ENCODE results near the gene CLEC11A. TPM values are rescaled to one million over a fixed set of nuclear protein-coding genes. Genes with fewer than 3 reads are reported as not detected.

The CLEC11A gene
- total and polyA plus RNA-seq, 10 of the 15 experiments (the other 5 are each of a cell fraction or from before 2014, with no cell fraction given) = not detected

DNA sequence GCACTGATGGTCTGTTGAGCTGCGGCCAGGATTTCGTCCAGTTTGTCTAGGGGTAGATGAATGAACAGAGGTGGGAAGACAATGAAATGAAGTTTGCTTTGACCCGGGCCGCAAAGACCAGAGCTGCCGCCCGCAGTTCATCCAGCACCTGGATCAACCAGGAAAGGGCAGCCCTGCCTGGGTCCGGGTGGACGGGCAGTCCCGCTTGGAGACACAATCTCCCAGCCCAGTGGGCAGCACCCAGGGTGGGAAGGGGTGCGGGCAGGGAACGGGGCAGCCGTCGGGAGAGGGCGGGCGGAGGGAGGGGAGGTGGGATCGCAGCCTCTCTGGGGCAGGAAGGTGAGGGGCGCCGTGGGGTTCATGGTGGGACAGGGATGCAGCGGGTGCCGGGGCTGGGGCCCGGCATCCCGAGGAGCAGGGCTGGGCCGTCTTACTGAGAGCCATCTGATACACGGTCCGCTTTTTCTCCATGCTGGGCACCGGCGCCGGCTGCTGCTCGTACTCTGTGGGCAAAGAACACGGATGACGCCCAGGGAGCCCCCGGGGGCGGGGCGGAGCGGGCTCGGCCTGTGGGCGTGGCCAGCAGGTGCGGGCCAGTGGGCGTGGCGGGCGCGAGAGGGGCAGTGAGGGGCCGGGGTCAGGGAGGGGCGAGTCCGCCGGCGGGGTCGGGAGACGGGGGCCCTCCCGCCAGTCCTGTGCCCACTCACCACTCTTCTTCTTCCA is 36.7 kb upstream of the CLEC11A start:
- DNase-seq (ENCODE audit: low read depth, low spot score) (no peak), ATAC-seq (no peak), FAIRE-seq (no peak)
- ChIA-PET SMC1A (ENCODE audit: uncharacterized antibody, unreplicated experiment) (no interaction called here), CTCF (no interaction called here), RAD21 (ENCODE audit: unreplicated experiment) (no interaction called here), POLR2A (no interaction called here)
- Histone ChIP-seq H3K9me3 (replicated peaks; ENCODE audit: control insufficient read depth, insufficient read depth, low read length) (no peaks in the 10 kb centered on the region), H3K27me3 (replicated peaks in 1 of 2; ENCODE audit: control insufficient read depth in 2 of 2, insufficient read depth in 2 of 2, low read length in 1 of 2) (no peaks in the 10 kb centered on the region), H3K27ac (ENCODE audit: control insufficient read depth, insufficient read depth) (no peak overlapping the region), H3K4me1 (ENCODE audit: control insufficient read depth, insufficient read depth, low read length) (no peaks in the 10 kb centered on the region), H3K4me2 (ENCODE audit: control insufficient read depth, insufficient read depth) (no peak overlapping the region), H4K20me1 (ENCODE audit: control insufficient read depth, insufficient read depth) (no peaks in the 10 kb centered on the region), H3K36me3 (ENCODE audit: control insufficient read depth in 2 of 2, insufficient read depth in 2 of 2, low read length in 1 of 2) (no peaks in the 10 kb centered on the region), H3K79me2 (ENCODE audit: control insufficient read depth, insufficient read depth, low read length) (no peaks in the 10 kb centered on the region), H3K9ac (ENCODE audit: control insufficient read depth, insufficient read depth, low read length) (no peak overlapping the region), H2AFZ (ENCODE audit: control insufficient read depth, low read depth, low read length) (no peak overlapping the region), H3K4me3 (no peak overlapping the region)
- TF ChIP-seq, protein P1, sequence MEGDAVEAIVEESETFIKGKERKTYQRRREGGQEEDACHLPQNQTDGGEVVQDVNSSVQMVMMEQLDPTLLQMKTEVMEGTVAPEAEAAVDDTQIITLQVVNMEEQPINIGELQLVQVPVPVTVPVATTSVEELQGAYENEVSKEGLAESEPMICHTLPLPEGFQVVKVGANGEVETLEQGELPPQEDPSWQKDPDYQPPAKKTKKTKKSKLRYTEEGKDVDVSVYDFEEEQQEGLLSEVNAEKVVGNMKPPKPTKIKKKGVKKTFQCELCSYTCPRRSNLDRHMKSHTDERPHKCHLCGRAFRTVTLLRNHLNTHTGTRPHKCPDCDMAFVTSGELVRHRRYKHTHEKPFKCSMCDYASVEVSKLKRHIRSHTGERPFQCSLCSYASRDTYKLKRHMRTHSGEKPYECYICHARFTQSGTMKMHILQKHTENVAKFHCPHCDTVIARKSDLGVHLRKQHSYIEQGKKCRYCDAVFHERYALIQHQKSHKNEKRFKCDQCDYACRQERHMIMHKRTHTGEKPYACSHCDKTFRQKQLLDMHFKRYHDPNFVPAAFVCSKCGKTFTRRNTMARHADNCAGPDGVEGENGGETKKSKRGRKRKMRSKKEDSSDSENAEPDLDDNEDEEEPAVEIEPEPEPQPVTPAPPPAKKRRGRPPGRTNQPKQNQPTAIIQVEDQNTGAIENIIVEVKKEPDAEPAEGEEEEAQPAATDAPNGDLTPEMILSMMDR (IDR thresholded peaks at IDR 0.05 in 2 of 3, conservative IDR thresholded peaks at IDR 0.05 in 1 of 3; ENCODE audit: control insufficient read depth in 2 of 3, extremely low read depth in 1 of 3, insufficient read depth in 1 of 3, low read depth in 3 of 3, low read length in 3 of 3) = no peak
- TF ChIP-seq RBBP5 (conservative IDR thresholded peaks at IDR 0.05) = no peak
- TF ChIP-seq, protein P2, sequence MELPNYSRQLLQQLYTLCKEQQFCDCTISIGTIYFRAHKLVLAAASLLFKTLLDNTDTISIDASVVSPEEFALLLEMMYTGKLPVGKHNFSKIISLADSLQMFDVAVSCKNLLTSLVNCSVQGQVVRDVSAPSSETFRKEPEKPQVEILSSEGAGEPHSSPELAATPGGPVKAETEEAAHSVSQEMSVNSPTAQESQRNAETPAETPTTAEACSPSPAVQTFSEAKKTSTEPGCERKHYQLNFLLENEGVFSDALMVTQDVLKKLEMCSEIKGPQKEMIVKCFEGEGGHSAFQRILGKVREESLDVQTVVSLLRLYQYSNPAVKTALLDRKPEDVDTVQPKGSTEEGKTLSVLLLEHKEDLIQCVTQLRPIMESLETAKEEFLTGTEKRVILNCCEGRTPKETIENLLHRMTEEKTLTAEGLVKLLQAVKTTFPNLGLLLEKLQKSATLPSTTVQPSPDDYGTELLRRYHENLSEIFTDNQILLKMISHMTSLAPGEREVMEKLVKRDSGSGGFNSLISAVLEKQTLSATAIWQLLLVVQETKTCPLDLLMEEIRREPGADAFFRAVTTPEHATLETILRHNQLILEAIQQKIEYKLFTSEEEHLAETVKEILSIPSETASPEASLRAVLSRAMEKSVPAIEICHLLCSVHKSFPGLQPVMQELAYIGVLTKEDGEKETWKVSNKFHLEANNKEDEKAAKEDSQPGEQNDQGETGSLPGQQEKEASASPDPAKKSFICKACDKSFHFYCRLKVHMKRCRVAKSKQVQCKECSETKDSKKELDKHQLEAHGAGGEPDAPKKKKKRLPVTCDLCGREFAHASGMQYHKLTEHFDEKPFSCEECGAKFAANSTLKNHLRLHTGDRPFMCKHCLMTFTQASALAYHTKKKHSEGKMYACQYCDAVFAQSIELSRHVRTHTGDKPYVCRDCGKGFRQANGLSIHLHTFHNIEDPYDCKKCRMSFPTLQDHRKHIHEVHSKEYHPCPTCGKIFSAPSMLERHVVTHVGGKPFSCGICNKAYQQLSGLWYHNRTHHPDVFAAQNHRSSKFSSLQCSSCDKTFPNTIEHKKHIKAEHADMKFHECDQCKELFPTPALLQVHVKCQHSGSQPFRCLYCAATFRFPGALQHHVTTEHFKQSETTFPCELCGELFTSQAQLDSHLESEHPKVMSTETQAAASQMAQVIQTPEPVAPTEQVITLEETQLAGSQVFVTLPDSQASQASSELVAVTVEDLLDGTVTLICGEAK (IDR thresholded peaks at IDR 0.05; ENCODE audit: borderline replicate concordance) = no peak
- TF ChIP-seq RFX5 (IDR thresholded peaks at IDR 0.05; ENCODE audit: low read depth, low read length) = no peak
- no peak for TF ChIP-seq EGR1 (IDR thresholded peaks at IDR 0.05; ENCODE audit: borderline replicate concordance in 1 of 2, low read depth in 2 of 2, low read length in 2 of 2)
- TF ChIP-seq ZNF207 (IDR thresholded peaks at IDR 0.05; ENCODE audit: borderline replicate concordance) = no peak
- no peak for TF ChIP-seq SMARCA5 (IDR thresholded peaks at IDR 0.05)
- no peak for TF ChIP-seq GABPA (IDR thresholded peaks at IDR 0.05; ENCODE audit: low read depth)
- no peak for TF ChIP-seq SMAD5 (IDR thresholded peaks at IDR 0.05; ENCODE audit: low read depth)
- TF ChIP-seq, protein P3, sequence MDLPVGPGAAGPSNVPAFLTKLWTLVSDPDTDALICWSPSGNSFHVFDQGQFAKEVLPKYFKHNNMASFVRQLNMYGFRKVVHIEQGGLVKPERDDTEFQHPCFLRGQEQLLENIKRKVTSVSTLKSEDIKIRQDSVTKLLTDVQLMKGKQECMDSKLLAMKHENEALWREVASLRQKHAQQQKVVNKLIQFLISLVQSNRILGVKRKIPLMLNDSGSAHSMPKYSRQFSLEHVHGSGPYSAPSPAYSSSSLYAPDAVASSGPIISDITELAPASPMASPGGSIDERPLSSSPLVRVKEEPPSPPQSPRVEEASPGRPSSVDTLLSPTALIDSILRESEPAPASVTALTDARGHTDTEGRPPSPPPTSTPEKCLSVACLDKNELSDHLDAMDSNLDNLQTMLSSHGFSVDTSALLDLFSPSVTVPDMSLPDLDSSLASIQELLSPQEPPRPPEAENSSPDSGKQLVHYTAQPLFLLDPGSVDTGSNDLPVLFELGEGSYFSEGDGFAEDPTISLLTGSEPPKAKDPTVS (IDR thresholded peaks at IDR 0.05; ENCODE audit: low read depth, low read length) = no peak
- TF ChIP-seq NRF1 (conservative IDR thresholded peaks at IDR 0.05; ENCODE audit: low read depth, low read length) = no peak
- no peak for TF ChIP-seq ESRRA (IDR thresholded peaks at IDR 0.05; ENCODE audit: low read length)
- TF ChIP-seq EED (IDR thresholded peaks at IDR 0.05; ENCODE audit: low read depth) = no peak
- no peak for TF ChIP-seq USF1 (IDR thresholded peaks at IDR 0.05; ENCODE audit: borderline replicate concordance, extremely low read length, insufficient read depth, low read depth, low read length)
- TF ChIP-seq EP300 (IDR thresholded peaks at IDR 0.05; ENCODE audit: borderline replicate concordance in 1 of 2, control insufficient read depth in 1 of 2, low read depth in 2 of 2, low read length in 2 of 2) = no peak
- BruUV-seq (replicated peaks) = no TSS peak
- in situ Hi-C loops (cut with MboI) = no loop called here
- intact Hi-C loops (cut with micrococcal nuclease; ENCODE audit: unreplicated experiment) = no loop called here
- 19% methylated on average over 28 of the region's 50 CpGs for WGBS (ENCODE audit: insufficient coverage, insufficient replicate concordance, low lambda C conversion rate, missing lambda C conversion rate)
